ENCODE results near the gene LAMB3.

DNA sequence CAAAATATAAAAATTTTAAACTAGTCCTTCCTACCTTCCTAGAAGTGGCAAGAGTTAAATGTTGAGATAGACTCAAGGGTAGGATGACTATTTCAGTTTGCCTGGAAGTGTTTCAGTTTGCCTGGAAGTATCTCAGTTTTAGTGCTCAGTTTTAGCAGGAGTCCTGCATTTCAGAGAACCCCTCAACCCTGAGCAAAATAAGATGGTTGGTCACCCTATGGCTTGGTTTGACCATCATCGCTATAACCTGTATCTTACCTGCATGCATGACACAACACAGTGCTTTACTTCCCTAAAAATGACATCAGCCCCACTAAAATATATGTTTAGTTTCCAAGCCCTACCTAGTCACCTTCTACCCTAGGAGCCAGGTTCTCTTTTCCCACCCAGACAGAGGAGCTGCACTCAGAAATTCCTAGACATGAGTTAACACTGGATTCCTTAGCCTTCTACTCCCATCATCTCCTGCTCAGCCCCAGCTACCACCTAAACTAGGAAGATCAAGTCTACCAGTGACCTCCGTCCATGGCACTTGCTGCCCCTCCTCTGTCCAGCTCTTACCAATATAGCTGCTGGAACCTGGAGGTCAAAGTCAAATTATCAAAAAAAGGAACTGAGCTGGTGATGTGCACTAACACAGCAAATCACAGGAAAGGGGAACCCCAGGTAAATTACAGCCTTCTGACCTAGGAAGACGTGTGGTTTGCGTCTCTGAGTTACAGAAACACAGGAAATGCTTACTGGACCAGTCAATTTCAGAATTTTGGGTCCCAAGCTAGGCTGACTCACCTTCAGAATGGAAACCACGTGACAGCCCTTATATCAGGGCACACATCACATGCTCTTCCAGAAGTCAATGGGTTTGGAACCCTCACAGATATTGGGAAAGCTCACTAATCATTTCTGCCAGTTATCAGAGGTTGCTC, 20.7 kb upstream of the LAMB3 start:
- no peak for TF ChIP-seq CTCF (conservative IDR thresholded peaks at IDR 0.05)
- TF ChIP-seq ZFX (IDR thresholded peaks at IDR 0.05) = no peak
